Stimulated activated CD4-positive, alpha-beta T cell treated with anti-CD3 and anti-CD28 coated beads, Interleukin-4, amount 100 ng/mL, for 4 hours (primary cell): ENCODE measurements around the gene STARD5.

ENCODE experiments used
- DNase-seq, 2 experiments: peaks; one replicate each; pipeline ENCODE4 v3.0.0-alpha.2; 2020

Gene STARD5

GRCh38 chr15:81310480-81310879 is 13.5 kb downstream of the STARD5 start:
- no peak for DNase-seq

GRCh38 chr15:81309647-81310450 is 14.1 kb downstream of the STARD5 start:
- no peak for DNase-seq

DNA sequence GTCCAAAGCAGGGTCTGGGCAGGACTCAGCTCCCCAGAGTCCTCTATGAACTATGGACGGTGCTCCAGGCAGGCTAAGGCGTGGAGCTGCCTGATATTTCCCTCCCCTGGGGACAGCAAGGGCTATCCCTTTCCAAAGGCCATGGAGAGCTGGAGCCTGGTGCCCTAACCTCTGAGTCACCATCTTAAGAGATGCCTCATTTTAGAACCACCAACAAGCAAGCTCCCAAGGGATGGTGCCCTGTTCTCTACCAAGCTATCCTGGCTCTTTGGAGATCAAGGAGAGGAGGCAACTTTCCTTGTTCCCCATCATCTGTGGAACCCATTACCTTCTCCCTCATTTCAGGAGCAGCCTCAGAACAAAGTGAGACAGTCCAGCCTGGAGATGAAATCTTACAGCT is 15.7 kb downstream of the STARD5 start:
- no peak for DNase-seq

- no peak for DNase-seq
These were observed 19.7 kb downstream of the STARD5 start for GRCh38 chr15:81304226-81304625.

GRCh38 chr15:81303244-81304225 is 20.4 kb downstream of the STARD5 start:
- DNase-seq: no peak

DNA sequence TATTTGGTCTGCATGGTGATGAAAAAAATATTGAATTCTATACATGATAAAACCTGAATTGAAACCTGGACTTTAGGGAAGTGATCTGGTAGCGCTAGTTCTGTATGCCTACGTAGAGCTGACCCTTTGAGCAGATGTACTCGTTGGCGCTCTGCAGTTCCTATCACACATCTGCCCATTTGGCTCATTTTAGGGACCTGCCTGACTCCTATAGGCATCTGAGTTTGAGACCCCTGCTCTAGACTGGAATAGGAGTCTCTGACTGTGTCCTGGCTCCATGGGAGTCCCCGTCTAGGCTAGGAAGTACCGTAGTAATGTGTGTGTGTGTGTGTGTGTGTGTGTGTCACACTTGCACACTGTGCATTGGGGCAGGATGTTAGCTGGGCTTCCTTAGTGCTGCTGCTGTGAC is 21.2 kb downstream of the STARD5 start:
- DNase-seq: no peak

GRCh38 chr15:81301815-81302399 is 22.0 kb downstream of the STARD5 start:
- DNase-seq: no peak

DNA sequence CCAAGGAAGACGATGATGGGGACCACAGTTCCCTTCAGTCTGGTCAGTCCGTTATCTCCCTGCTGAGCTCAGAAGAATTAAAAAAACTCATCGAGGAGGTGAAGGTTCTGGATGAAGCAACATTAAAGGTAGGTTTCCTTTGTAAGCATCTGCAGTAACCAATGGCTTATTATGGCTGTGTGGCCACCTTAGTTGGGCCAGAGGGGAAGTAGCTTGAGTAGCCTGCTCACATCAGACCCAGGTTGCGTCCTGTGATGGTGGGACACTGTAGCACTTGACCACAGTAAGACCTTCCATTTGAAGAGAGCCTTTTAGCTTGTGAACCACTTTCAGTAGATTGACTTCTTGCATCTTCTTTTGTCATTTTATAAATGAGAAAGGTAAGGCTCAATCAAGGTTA is 22.6 kb downstream of the STARD5 start:
- no peak for DNase-seq

- no peak for DNase-seq
These were observed 24.2 kb downstream of the STARD5 start for GRCh38 chr15:81299630-81300273.

DNA sequence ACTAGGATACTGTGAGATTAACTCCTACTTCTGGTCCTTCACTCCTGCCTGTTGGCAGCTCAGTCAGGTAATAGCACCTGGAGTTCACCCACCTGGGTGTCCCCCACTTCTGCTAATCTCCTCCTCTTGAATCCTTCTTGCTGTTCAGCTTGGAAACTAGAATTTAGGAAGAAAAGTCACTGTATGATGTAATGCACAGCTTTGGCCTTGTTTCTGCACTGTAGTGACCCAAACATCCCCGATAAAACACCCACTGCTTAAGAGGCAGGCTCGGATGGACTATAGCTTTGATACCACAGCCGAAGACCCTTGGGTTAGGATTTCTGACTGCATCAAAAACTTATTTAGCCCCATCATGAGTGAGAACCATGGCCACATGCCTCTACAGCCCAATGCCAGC is 24.8 kb downstream of the STARD5 start:
- DNase-seq: no peak

- no peak for DNase-seq
These were observed 25.3 kb downstream of the STARD5 start for GRCh38 chr15:81298611-81299010.

GRCh38 chr15:81297603-81298575 is 26.1 kb downstream of the STARD5 start:
- DNase-seq: peak in 1 of 2 experiments; percentile 57

DNA sequence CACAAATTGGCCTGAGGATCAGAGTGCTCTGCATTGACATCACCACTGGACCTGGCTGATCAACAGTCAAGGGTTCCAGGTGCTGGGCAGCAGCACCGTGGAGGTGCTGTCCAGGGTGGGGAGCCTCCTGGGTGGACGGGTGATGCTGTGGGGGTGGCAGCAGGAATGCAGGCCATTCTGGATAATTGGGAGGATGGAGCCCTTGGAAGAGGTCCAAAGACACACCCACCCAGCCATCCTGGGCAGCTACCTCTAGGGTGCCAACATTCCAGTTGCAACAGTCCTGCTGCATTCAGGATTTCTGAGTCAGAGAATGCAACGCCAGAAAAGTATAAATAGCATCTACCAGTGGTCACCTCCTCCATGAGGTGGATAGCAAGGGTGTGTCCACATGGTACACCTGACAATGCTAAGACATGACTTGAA is 26.8 kb downstream of the STARD5 start:
- DNase-seq: no peak

DNA sequence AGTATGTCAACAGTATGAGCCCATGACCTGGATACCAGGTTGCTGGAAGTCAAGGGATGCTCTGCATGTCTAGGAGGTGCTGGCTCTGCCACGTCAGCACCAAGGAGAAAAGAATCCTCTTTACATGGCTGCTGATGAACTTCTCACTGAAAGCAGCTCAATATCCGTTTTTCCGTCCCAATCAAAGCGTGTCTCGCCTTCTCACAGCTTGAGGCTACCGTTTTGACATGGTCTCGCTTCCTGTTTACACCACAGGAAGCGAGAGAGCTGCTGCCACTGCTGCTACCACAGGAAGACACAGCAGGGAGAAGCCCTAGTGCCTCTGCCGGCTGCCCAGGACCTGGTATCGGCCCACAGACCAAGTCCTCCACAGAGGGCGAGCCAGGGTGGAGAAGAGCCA is 27.3 kb downstream of the STARD5 start:
- DNase-seq: peak; percentile 52 to 64

DNA sequence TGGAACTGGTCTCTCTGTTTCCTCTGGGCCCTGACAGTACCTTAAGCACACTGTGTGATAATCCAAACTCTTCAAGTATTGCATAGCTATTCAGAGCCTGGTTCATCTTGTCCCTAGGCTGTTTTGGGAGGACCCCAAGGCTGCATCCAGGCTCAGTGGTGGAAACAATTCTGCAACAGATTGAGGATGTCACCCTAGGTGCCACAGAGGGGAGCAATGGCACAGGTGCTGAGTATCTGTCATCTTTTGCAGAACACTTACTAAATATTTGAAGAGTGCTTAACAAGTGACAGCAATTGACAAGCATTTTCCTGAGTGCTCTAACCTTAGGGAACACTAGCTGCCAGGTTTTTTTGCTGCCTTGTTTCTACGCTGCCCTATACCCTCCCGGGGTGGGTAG is 27.8 kb downstream of the STARD5 start:
- DNase-seq: no peak

DNA sequence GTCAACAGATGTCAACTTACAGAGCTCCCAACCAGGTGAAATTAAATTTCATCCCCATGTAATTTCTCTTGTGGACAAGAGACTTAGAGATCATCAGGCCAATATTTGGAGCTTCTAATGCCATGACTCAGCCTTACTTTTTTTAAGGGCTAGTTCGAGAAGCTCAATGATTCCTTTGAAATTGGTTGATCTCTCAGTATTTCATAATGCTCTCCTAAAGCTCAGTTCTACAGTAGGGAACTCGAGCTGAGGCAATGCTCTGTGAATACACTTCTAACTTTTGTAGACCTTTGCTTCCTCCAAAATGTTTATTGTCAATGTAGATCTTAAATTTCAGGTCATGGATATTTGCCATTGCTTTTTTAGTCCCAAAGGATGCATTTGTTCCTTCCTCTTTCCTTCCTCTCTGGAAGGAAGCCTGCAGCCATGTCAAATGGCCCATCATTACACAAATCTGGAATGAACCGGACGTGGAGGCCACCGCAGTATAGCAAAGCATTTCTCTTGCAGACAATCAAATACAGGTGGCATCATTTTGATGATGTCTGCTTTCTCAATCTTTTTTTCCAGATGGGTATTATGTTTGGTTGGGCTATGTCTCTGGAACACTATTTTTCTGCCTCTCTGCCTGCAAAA is 28.3 kb downstream of the STARD5 start:
- DNase-seq: no peak

GRCh38 chr15:81294516-81294880 is 29.4 kb downstream of the STARD5 start:
- DNase-seq: no peak

DNA sequence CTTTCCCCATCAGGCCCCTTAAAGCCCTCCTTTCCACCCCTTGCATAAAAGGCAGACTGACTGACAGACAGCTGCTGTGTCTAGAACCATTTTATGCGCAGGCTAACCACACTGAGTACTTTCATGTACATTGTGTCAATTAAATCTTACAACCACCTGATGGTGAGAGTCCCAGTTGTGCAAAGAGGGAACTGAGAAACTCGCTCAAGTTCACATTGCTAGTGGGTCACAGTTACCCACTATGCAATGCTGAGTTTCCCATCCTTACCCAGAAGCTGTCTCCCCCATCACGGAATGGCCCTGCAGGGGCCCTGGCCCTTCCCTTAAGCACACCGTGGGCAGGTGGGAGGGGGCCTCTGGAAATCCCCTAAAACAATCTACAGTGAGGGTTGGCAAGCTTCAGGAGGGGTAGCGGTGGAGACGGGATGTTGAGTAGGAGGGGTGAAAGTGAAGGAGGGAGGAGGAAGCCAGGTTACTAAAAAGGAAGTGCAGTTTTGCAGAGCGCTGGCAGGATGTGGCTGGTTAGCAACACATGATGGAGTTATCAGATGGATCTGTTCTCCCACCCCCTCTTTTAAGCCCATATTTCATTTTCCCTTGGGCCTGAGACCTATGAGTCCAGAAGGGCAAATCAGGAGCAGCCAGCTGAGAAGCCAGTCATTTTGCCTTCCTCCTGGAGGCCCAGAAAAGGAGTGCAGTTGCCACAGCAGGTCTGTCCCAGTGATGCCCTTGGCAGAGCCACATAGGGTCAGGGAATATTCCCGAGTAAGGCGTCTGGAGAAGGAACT is 30.0 kb downstream of the STARD5 start:
- peak; percentile 74 to 85 for DNase-seq

GRCh38 chr15:81292523-81293001 is 31.4 kb downstream of the STARD5 start:
- peak; percentile 35 to 52 for DNase-seq

DNA sequence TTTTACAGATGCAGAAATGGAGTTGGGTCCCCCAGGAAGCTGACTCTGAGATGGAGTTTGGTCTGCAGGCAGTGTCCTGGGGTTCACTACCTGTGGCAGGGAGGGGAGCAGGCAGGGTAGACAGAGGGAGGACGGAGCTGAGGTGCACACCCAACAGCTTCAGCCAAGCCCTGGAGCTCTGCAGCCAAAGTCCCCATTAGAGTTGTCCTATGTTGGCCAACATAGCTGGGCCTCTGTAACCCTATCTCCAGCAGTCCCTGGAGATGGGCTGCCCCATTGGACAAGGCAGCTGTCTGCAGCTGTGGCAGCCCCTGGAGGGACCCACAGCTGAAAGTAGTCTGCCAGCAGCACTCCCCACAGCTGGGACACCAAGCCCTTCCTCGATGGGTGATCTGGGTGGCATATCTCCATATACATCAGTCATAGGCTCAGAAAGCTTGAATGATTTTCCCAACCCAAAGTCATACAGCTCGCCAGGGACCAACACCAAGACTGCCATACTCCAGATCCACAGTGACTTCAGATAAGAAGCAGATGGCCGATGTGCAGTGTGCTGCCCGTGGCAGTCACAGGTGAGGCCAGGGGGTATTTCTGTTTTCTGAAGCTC is 31.9 kb downstream of the STARD5 start:
- no peak for DNase-seq
